ENCODE data around the gene GPD1. TPM values are rescaled to one million over a fixed set of nuclear protein-coding genes. Genes with fewer than 3 reads are reported as not detected.

GPD1 gene
- total RNA-seq, 1 donor from 2014 or later, result 9.0 TPM

- no peaks in the 10 kb centered on the region for H3K27me3 ChIP-seq (ENCODE audit: low read depth)
- TF ChIP-seq CTCF (IDR thresholded peaks at IDR 0.05; ENCODE audit: borderline replicate concordance), result no peak
- DNase-seq, result no peak
- H3K4me3 ChIP-seq, result no peak overlapping the region
- no peaks in the 10 kb centered on the region for H3K36me3 ChIP-seq
- H3K4me1 ChIP-seq, result peaks cover 15% of the 10 kb centered on the region
- H3K9me3 ChIP-seq (replicated peaks), result no peaks in the 10 kb centered on the region
- intact Hi-C loops (cut with micrococcal nuclease), result no loop called here
- H3K27ac ChIP-seq (replicated peaks), result no peak overlapping the region
Measured at GRCh38 chr12:50069539-50069938, 34.3 kb upstream of the GPD1 start.

GRCh38 chr12:50070314-50071060 is 33.3 kb upstream of the GPD1 start:
- Histone ChIP-seq H3K4me1 (peaks cover 18% of the 10 kb centered on the region), H3K27me3 (ENCODE audit: low read depth) (no peaks in the 10 kb centered on the region), H3K27ac (replicated peaks) (peak overlapping the region; percentile 27), H3K36me3 (no peaks in the 10 kb centered on the region), H3K4me3 (no peak overlapping the region), H3K9me3 (replicated peaks) (no peaks in the 10 kb centered on the region)
- TF ChIP-seq CTCF (IDR thresholded peaks at IDR 0.05; ENCODE audit: borderline replicate concordance), result peak; percentile 96
- intact Hi-C loops (cut with micrococcal nuclease), result no loop called here
- peak; percentile 75 for DNase-seq

- Histone ChIP-seq H3K9me3 (replicated peaks) (no peaks in the 10 kb centered on the region), H3K4me3 (no peak overlapping the region), H3K27me3 (ENCODE audit: low read depth) (no peaks in the 10 kb centered on the region), H3K27ac (replicated peaks) (no peak overlapping the region), H3K4me1 (peaks cover 9% of the 10 kb centered on the region), H3K36me3 (no peaks in the 10 kb centered on the region)
- DNase-seq, result no peak
- intact Hi-C loops (cut with micrococcal nuclease), result no loop called here
- TF ChIP-seq CTCF (IDR thresholded peaks at IDR 0.05; ENCODE audit: borderline replicate concordance), result no peak
Measured at GRCh38 chr12:50072198-50072907, 31.5 kb upstream of the GPD1 start.

GRCh38 chr12:50073206-50073605 is 30.6 kb upstream of the GPD1 start:
- Histone ChIP-seq H3K4me1 (peaks cover 9% of the 10 kb centered on the region), H3K36me3 (no peaks in the 10 kb centered on the region), H3K27me3 (ENCODE audit: low read depth) (no peaks in the 10 kb centered on the region), H3K9me3 (replicated peaks) (no peaks in the 10 kb centered on the region), H3K4me3 (no peak overlapping the region), H3K27ac (replicated peaks) (no peak overlapping the region)
- DNase-seq, result no peak
- intact Hi-C loops (cut with micrococcal nuclease), result no loop called here
- no peak for TF ChIP-seq CTCF (IDR thresholded peaks at IDR 0.05; ENCODE audit: borderline replicate concordance)

- H3K4me1 ChIP-seq, result peaks cover 9% of the 10 kb centered on the region
- no peak overlapping the region for H3K27ac ChIP-seq (replicated peaks)
- H3K4me3 ChIP-seq, result no peak overlapping the region
- H3K36me3 ChIP-seq, result no peaks in the 10 kb centered on the region
- H3K9me3 ChIP-seq (replicated peaks), result no peaks in the 10 kb centered on the region
- intact Hi-C loops (cut with micrococcal nuclease), result no loop called here
- DNase-seq, result no peak
- TF ChIP-seq CTCF (IDR thresholded peaks at IDR 0.05; ENCODE audit: borderline replicate concordance), result no peak
- H3K27me3 ChIP-seq (ENCODE audit: low read depth), result no peaks in the 10 kb centered on the region
Measured at GRCh38 chr12:50073712-50074111, 30.1 kb upstream of the GPD1 start.
